Measurements from ENCODE around the gene PRR13. TPM values are rescaled to one million over a fixed set of nuclear protein-coding genes. Genes with fewer than 3 reads are reported as not detected.

Gene PRR13
- total and polyA plus RNA-seq, 2 of the 13 experiments (the other 11 are each of a cell fraction or from before 2014, with no cell fraction given), result 65.0 to 102 TPM

GRCh38 chr12:53451661-53452158 is 10.2 kb downstream of the PRR13 start, which contains the start of gene PCBP2 (continued):
- TF ChIP-seq ESRRA (CRISPR knock-in tag; IDR thresholded peaks at IDR 0.05; ENCODE audit: low read depth) (0 out of 2 replicates have a peak, but pooled peaks have one; percentile 8), ZIK1 (CRISPR knock-in tag; IDR thresholded peaks at IDR 0.05; ENCODE audit: borderline replicate concordance, low read depth) (no peak), MIER3 (CRISPR knock-in tag; IDR thresholded peaks at IDR 0.05; ENCODE audit: borderline replicate concordance) (peak; percentile 91; the same call in 1 of the 2 replicates), ZNF274 (CRISPR knock-in tag; IDR thresholded peaks at IDR 0.05) (peak; percentile 25; the same call in 1 of the 2 replicates), ZFP41 (CRISPR knock-in tag; IDR thresholded peaks at IDR 0.05; ENCODE audit: borderline replicate concordance) (no peak), ZSCAN25 (CRISPR knock-in tag; IDR thresholded peaks at IDR 0.05) (no peak), ZMAT5 (CRISPR knock-in tag; IDR thresholded peaks at IDR 0.05; ENCODE audit: borderline replicate concordance, low read depth) (no peak), NFRKB (IDR thresholded peaks at IDR 0.05) (no peak), PCBP1 (IDR thresholded peaks at IDR 0.05; ENCODE audit: borderline replicate concordance, low read depth, low read length) (peak; percentile 87; the same call in 1 of the 2 replicates), NR0B2 (CRISPR knock-in tag; IDR thresholded peaks at IDR 0.05) (no peak), PHB2 (IDR thresholded peaks at IDR 0.05; ENCODE audit: partially characterized antibody) (no peak), HNF4G (IDR thresholded peaks at IDR 0.05; ENCODE audit: borderline replicate concordance, low read depth, low read length) (no peak; the same call in 1 of the 2 replicates), HNF4G (CRISPR knock-in tag; IDR thresholded peaks at IDR 0.05; ENCODE audit: borderline replicate concordance, low read depth) (no peak), SETDB1 (CRISPR knock-in tag; IDR thresholded peaks at IDR 0.05; ENCODE audit: borderline replicate concordance) (no peak), ZNF547 (CRISPR knock-in tag; IDR thresholded peaks at IDR 0.05) (no peak), TCF7 (IDR thresholded peaks at IDR 0.05; ENCODE audit: low read depth) (peak; percentile 20; the same call in 1 of the 2 replicates), JUNB (CRISPR knock-in tag; IDR thresholded peaks at IDR 0.05; ENCODE audit: borderline replicate concordance) (no peak), BHLHE40 (IDR thresholded peaks at IDR 0.05; ENCODE audit: low read length) (no peak), JARID2 (CRISPR knock-in tag; IDR thresholded peaks at IDR 0.05; ENCODE audit: insufficient replicate concordance) (no peak), ZFAT (CRISPR knock-in tag; conservative IDR thresholded peaks at IDR 0.05) (no peak), XBP1 (CRISPR knock-in tag; IDR thresholded peaks at IDR 0.05) (no peak), ZNF234 (CRISPR knock-in tag; conservative IDR thresholded peaks at IDR 0.05) (no peak), SIN3B (IDR thresholded peaks at IDR 0.05; ENCODE audit: low read length) (no peak), ZBTB44 (CRISPR knock-in tag; IDR thresholded peaks at IDR 0.05) (0 out of 2 replicates have a peak, but pooled peaks have one; percentile 32), ZNF33A (CRISPR knock-in tag; IDR thresholded peaks at IDR 0.05; ENCODE audit: borderline replicate concordance) (no peak), TFDP1 (CRISPR knock-in tag; IDR thresholded peaks at IDR 0.05; ENCODE audit: borderline replicate concordance) (peak; percentile 69; the same call in 1 of the 2 replicates), ZNF276 (CRISPR knock-in tag; IDR thresholded peaks at IDR 0.05; ENCODE audit: low read depth) (no peak)

All from HepG2 (cell line).